ENCODE measurements around the gene TNFAIP3.

Gene TNFAIP3

DNA sequence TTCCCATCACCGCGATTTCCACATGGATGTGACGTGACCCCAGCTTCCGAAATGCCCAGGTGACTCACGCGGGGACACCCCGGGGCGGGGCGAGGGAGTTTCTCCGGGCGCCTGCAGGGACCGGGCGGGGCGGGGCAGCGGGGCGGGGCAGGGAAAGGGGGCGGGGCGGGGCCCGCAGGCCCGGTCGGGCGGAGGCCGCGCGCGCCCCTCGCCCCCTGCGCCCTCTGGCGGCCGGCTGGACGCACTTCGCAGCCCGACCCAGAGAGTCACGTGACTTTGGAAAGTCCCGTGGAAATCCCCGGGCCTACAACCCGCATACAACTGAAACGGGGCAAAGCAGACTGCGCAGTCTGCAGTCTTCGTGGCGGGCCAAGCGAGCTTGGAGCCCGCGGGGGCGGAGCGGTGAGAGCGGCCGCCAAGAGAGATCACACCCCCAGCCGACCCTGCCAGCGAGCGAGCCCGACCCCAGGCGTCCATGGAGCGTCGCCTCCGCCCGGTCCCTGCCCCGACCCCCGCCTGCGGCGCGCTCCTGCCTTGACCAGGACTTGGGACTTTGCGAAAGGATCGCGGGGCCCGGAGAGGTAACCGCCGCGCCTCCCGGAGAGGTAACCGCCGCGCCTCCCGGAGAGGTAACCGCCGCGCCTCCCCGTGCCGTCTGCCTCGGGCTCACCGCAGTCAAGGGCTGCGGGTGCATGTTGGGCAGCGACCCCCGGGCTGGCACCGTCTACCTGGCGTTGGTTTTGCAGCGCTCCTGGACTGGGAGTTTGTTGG, at the start of gene TNFAIP3:
TSS of gene TNFAIP3 (plus strand) at position 346 of the 771 bp plus-strand sequence. CDS start 3,969 bp downstream, outside the sequence.
- H3K4me3 Mint-ChIP-seq = peak within 1 kb of the TSS; percentile 83

DNA sequence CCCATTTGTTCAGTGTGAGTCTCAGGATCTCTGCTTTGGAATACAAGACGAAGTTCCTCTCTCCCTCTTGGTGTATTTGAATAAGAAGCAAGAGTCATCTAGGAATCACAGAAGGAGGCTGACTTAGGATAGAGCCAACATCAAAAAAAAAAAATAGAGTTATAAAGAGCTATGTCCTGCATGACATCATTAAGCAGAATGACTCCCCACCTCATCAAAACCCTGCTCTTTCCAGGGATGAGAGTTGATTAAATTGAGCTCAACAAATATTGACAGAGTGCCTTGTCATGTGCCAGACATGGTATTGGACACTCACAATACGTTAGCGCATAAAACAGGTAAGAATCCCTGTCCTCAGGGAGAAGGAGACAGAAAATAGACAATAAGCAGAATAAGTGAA, 48.6 kb upstream of the TNFAIP3 start:
- no peaks in the 10 kb centered on the region for H3K36me3 Mint-ChIP-seq
- H3K27ac Mint-ChIP-seq = peak overlapping the region; percentile 90
- DNase-seq (ENCODE audit: low spot score in 2 of 2) (no peak), ATAC-seq (no peak)
- peaks cover 70% of the 10 kb centered on the region for H3K4me1 Mint-ChIP-seq
- H3K9me3 Mint-ChIP-seq = no peaks in the 10 kb centered on the region
- peak overlapping the region; percentile 23 for H3K4me3 Mint-ChIP-seq

More for the DNA sequence above, at the start of gene TNFAIP3:
- Mint-ChIP-seq H3K27ac (peak within 1 kb of the TSS; percentile 93), H3K36me3 (peaks cover 70% of the 10 kb centered on the region), H3K9me3 (no peaks in the 10 kb centered on the region), H3K4me1 (peaks cover 34% of the 10 kb centered on the region)
- peak; percentile 98 for DNase-seq (ENCODE audit: low spot score in 2 of 2)
- peak; percentile 87 for ATAC-seq

DNA sequence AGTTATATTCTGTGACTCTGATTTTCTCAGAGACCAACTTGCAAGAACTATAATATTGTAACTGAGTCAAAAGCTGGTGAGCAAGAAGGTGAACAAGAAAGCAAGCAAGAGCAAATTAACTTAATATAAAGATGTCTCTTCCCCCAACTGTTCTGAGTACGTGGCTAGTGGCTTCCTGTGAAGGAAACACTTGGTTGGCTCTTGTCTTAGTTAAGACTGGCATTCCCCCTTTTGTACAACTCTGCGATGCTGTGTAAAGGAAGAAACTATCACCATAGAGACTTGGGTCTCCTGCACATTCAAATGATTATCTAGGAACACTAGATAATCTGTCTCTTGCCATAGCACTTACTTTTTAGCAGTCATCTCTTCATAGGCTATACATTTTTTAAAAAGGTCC, 47.3 kb upstream of the TNFAIP3 start:
- Mint-ChIP-seq H3K4me3 (peak overlapping the region; percentile 29), H3K4me1 (peaks cover 83% of the 10 kb centered on the region), H3K9me3 (no peaks in the 10 kb centered on the region), H3K36me3 (peaks cover 7% of the 10 kb centered on the region), H3K27ac (peak overlapping the region; percentile 90)
- no peak for DNase-seq (ENCODE audit: low spot score in 2 of 2)
- peak; percentile 81 for ATAC-seq

DNA sequence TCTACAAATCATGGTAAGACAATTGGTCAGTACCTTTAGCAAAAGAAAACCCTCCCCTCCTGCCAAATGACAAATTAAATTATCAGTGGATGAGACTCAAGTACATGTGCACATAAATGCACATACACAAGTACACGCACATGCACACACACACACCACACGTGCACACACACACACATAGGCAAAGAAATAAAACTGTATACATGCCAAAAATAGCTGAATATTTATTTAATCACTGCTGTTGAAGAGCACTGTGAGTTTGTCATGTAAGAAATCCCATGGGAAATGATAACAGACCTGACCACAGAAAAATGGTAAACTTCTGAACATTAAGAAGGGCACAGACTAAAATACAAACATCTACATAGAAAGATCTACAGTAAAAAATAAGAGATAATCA, 46.6 kb upstream of the TNFAIP3 start:
- Mint-ChIP-seq H3K9me3 (no peaks in the 10 kb centered on the region), H3K4me3 (peak overlapping the region; percentile 29), H3K4me1 (peaks cover 90% of the 10 kb centered on the region), H3K27ac (peak overlapping the region; percentile 90), H3K36me3 (peaks cover 7% of the 10 kb centered on the region)
- ATAC-seq = no peak
- no peak for DNase-seq (ENCODE audit: low spot score in 2 of 2)

DNA sequence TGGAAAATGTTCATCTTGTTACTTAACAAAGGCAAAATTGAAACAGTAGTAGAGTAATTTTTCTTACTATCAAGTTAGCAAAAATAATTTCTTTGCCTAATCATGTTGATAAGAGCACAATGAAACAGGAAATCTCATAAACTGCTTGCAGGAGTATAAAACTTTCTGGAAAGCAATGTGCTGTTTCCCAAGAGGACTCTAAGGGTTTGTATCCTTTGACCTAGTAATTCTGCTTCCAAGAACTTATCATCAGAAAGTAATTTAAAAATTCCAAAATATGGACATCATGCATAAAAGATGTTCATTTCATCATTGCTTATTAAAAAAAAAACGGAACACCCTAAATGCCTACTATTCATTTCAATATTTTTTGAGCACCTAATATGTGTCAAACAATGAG, 46.1 kb upstream of the TNFAIP3 start:
- ATAC-seq = no peak
- Mint-ChIP-seq H3K9me3 (no peaks in the 10 kb centered on the region), H3K4me1 (peaks cover 86% of the 10 kb centered on the region), H3K36me3 (peaks cover 7% of the 10 kb centered on the region), H3K4me3 (no peak overlapping the region), H3K27ac (peak overlapping the region; percentile 90)
- no peak for DNase-seq (ENCODE audit: low spot score in 2 of 2)

DNA sequence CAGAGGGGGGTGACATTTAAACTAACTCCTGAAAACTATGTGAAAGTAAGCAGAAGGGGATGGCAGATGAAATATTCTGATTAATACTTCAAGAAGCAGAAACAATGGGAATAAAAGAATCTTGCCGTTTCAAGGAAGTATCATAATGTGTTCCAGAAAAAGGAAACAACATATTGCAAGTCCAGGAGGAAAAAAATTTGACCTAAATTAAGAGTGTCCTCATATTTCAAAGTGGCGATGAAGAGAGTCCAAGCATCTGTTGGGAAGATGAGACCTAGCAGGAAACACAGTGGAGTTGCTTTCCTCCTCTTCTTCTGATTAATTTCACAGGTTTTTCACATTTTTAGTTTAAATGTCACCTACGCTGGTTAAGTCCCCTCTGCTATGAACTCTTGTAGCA, 45.6 kb upstream of the TNFAIP3 start:
- DNase-seq (ENCODE audit: low spot score in 2 of 2) (no peak), ATAC-seq (no peak)
- no peak overlapping the region for H3K4me3 Mint-ChIP-seq
- H3K4me1 Mint-ChIP-seq = peaks cover 81% of the 10 kb centered on the region
- peak overlapping the region; percentile 93 for H3K27ac Mint-ChIP-seq
- no peaks in the 10 kb centered on the region for H3K9me3 Mint-ChIP-seq
- peaks cover 7% of the 10 kb centered on the region for H3K36me3 Mint-ChIP-seq

DNA sequence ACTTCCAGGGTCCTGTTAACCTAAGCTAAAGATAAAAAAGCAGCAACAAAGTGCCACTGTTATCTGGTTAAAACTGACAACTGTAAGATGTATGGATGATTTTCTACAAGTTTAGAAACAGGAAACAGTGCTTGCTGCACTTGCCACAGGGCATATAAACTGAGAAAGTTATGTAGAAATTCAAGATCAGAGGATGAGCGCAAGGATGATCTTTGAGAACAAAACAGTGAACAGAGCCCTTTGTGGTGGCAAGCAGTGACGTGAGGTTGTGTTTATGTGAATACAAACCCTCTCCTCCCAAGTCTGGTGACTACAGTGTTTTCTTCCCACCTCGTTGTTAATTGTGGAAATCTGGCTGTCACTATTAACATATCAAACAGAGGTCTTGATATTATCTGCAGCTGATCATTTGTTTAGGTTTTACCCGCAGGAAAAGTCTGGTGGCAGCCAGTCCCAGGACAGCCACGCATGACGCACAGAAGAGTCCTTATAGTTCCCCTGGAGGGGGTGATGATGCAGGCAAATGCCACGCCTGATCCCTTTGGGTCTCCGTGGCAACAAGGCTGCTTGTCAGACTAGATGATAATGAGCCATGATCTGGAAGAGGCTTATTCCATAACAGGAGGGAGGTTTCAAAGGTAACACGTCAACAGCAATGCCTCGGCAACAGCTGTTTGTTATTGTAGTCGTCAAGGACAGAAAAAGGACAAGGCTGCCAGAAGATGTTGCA, 43.1 kb upstream of the TNFAIP3 start:
- peak overlapping the region; percentile 93 for H3K27ac Mint-ChIP-seq
- H3K36me3 Mint-ChIP-seq = peaks cover 7% of the 10 kb centered on the region
- H3K4me1 Mint-ChIP-seq = peaks cover 80% of the 10 kb centered on the region
- H3K9me3 Mint-ChIP-seq = no peaks in the 10 kb centered on the region
- DNase-seq (ENCODE audit: low spot score in 2 of 2) (peak; percentile 26 to 73), ATAC-seq (peak; percentile 61)
- peak overlapping the region; percentile 63 for H3K4me3 Mint-ChIP-seq

DNA sequence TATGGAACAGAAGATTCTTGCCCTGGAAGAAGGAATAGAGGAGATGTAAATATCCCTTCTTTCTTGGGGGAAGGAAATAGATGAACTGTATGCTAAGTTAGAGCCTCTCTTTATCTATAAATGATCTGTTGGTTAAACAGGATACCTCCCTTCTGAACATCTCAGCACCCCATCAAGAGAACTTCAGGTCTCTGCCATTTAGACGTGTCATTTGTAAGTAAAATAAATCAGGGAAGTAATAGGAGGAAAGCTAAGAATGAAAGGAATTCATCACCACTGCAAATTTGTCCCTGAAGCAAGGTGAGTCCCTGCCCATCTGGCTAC, 42.5 kb upstream of the TNFAIP3 start:
- H3K36me3 Mint-ChIP-seq = peaks cover 7% of the 10 kb centered on the region
- DNase-seq (ENCODE audit: low spot score in 2 of 2) = no peak

DNA sequence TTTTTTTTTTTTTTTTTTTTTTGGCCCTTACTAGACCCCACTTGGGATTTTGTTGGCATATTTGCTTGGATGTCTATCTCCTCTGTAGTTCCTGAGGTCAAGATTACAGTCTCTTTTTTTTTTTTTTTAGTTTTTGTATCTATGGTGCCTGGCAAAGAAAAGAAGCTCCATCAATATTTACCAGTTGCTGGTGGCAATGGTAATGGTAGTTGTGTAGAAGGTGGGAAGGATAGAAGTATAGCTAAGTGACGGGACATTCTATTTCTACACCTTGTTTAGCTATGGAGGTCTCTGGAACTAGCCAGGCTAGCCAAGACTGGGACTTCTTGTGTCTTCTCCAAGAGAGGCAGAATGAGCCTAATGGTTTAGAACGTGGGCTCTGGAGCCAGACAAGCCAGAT, 42.2 kb upstream of the TNFAIP3 start:
- DNase-seq (ENCODE audit: low spot score in 2 of 2) (no peak), ATAC-seq (no peak)
- H3K9me3 Mint-ChIP-seq = peaks cover 1% of the 10 kb centered on the region
- H3K36me3 Mint-ChIP-seq = peaks cover 7% of the 10 kb centered on the region
- H3K27ac Mint-ChIP-seq = peak overlapping the region; percentile 93
- peak overlapping the region; percentile 63 for H3K4me3 Mint-ChIP-seq
- peaks cover 83% of the 10 kb centered on the region for H3K4me1 Mint-ChIP-seq

More for the DNA sequence above, 42.5 kb upstream of the TNFAIP3 start:
- no peak for ATAC-seq
- Mint-ChIP-seq H3K4me1 (peaks cover 83% of the 10 kb centered on the region), H3K4me3 (peak overlapping the region; percentile 63), H3K27ac (peak overlapping the region; percentile 93), H3K9me3 (no peaks in the 10 kb centered on the region)

DNA sequence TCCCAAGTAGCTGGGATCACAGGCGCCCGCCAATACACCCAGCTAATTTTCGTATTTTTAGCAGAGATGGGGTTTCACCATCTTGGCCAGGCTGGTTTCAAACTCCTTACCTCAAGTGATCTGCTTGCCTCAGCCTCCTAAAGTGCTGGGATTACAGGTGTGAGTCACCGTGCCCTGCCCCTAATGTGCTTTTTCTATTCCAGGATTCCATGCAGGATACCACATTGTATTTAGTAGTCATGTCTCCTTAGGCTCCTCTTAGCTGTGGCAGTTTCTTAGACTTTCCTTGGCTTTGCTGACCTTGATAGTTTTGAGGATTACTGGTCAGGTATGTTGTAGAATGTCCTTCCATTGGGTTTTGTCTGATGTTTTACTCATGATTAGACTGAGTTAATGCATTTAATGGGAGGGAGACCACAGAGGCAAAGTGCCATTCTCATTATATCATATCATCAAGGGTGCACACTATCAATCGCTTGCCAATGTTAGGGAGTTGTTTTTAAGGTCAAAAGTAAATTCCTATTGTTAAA, 39.6 kb upstream of the TNFAIP3 start:
- Mint-ChIP-seq H3K36me3 (peaks cover 13% of the 10 kb centered on the region), H3K27ac (peak overlapping the region; percentile 88), H3K9me3 (peaks cover 5% of the 10 kb centered on the region), H3K4me1 (peaks cover 80% of the 10 kb centered on the region), H3K4me3 (peak overlapping the region; percentile 59)
- ATAC-seq = no peak
- DNase-seq (ENCODE audit: low spot score in 2 of 2) = no peak

DNA sequence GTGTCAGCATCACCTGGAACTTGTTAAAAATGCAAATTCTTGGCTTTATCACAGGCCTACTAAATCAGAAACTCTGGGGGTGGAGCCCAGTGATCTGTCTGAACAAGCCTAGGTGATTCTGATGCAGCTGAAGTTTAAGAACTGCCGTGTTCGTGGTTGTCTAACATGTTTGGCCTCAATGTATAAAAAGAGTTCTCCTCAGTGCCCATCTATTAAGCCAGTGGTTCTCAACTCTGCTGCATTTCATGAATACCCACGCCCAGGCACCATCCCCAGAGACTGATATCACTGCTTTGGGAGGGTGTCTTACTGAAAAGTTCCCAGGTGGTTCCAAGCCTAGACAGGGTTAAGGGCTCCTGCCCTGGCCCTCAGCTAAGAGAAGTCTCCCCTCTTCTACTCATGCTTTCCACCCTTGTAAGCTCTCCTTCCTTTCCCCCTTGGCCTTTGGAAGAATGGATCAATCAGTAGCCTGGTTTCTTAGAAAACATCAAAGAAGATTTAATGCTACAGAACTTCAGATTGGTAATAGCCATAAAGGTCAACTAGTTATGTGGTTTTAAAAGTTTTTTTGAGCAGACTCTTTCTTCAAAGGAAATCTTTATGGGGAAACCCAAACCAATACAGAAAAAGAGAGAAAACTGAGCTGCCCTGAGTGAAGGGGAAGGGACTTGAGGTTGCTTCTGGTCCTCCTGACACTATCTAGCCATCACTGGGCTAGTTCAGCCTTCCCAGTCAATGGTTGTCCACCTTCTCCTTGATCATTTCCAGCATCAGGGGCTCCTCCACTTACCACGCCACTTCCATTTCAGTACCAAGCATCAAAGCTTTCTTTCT, 38.9 kb upstream of the TNFAIP3 start:
- peak in 1 of 2 donors; percentile 76 for DNase-seq (ENCODE audit: low spot score in 2 of 2)

DNA sequence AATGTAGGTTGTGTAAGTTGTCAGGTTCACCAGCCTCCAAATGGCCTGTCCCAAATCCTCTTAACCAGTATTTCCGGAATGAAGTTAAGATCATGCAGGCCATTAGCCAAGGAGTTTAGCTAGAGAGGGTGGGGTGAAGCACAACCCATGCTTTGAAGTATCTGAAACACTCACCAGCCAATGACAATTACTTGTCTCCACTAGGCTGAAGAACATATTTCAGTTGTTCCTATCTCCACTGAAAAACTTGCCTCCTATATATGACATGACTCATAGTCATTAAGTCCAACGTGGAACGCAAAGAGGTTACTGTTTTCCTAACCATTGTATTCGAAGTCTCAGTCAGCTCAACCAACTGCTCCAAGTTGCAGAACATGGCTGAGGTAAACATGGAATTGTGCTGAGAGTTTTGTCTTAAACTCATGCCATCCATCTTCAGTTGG, 37.4 kb upstream of the TNFAIP3 start:
- H3K4me1 Mint-ChIP-seq = peaks cover 61% of the 10 kb centered on the region
- H3K27ac Mint-ChIP-seq = peak overlapping the region; percentile 88
- peak overlapping the region; percentile 59 for H3K4me3 Mint-ChIP-seq
- no peak for ATAC-seq
- no peak for DNase-seq (ENCODE audit: low spot score in 2 of 2)
- peaks cover 5% of the 10 kb centered on the region for H3K9me3 Mint-ChIP-seq
- H3K36me3 Mint-ChIP-seq = peaks cover 6% of the 10 kb centered on the region

More for the DNA sequence above, 38.9 kb upstream of the TNFAIP3 start:
- peak overlapping the region; percentile 59 for H3K4me3 Mint-ChIP-seq
- peak; percentile 84 for ATAC-seq
- H3K9me3 Mint-ChIP-seq = peaks cover 5% of the 10 kb centered on the region
- H3K4me1 Mint-ChIP-seq = peaks cover 74% of the 10 kb centered on the region
- H3K27ac Mint-ChIP-seq = peak overlapping the region; percentile 88
- H3K36me3 Mint-ChIP-seq = peaks cover 13% of the 10 kb centered on the region

DNA sequence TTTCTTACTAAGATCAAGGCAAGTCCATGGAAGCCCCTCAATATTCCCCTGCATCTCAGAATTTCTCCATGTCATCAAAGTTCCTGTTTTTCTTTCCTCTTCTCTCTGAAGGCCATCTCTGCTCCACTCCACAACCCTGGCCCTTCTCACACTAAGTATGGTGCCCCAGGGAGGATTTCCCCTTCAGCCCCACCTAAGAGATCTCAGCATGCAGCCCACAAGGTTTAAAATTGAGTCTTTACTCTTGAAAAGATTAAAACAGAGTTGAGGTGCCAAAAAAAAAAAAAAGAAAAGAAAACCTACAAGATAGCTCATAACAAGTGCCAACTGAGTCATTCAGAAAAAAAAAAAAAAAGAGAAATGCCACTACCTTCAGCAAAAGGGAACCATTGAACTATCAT, 36.5 kb upstream of the TNFAIP3 start:
- ATAC-seq = peak; percentile 86

DNA sequence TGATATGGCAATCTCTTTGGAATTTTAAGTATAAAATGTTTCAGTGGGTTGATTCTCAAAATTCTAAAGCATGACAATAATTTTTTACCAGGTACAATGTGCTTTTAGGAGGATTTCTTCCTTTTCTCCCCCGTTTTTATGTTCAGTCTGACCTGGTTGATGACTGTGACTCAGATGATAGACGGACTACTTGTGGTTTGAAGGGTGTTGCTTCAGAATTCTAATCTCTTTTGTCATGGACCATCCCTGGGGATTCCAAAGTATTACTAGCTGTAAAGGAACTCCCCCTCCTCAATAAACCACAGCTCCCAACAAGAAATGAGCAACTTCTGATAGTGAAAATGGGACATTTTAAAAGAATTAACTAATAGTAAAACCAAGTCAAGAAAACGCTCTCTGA, 34.9 kb upstream of the TNFAIP3 start:
- Mint-ChIP-seq H3K36me3 (peaks cover 6% of the 10 kb centered on the region), H3K27ac (peak overlapping the region; percentile 30), H3K4me3 (peak overlapping the region; percentile 12), H3K4me1 (peaks cover 56% of the 10 kb centered on the region), H3K9me3 (peaks cover 5% of the 10 kb centered on the region)
- DNase-seq (ENCODE audit: low spot score in 2 of 2) = no peak
- ATAC-seq = no peak

More for the DNA sequence above, 36.5 kb upstream of the TNFAIP3 start:
- DNase-seq (ENCODE audit: low spot score in 2 of 2) = peak in 1 of 2 donors; percentile 72
- Mint-ChIP-seq H3K4me1 (peaks cover 52% of the 10 kb centered on the region), H3K36me3 (peaks cover 6% of the 10 kb centered on the region), H3K9me3 (peaks cover 5% of the 10 kb centered on the region), H3K4me3 (peak overlapping the region; percentile 59), H3K27ac (peak overlapping the region; percentile 88)

DNA sequence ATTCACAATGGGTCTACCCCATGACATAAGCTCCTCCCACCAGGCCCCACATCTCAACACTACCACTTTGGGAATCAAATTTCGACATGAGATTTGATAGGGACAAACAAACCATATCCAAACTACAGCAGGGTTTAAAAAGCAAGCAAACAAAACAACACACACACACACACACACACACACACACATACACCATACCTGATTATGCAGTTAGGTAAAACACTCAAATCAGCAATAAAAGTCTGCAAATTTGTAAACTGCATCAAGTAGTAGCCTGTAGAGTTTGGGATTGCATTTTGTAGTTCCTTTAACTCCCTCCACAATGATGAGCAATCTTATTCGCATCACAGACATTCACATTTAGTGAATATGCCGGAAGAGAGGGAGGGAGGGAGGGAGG, 32.6 kb upstream of the TNFAIP3 start:
- H3K9me3 Mint-ChIP-seq = peaks cover 5% of the 10 kb centered on the region
- DNase-seq (ENCODE audit: low spot score in 2 of 2) (no peak), ATAC-seq (no peak)
- H3K36me3 Mint-ChIP-seq = peaks cover 6% of the 10 kb centered on the region
- peaks cover 37% of the 10 kb centered on the region for H3K4me1 Mint-ChIP-seq
- no peak overlapping the region for H3K27ac Mint-ChIP-seq
- no peak overlapping the region for H3K4me3 Mint-ChIP-seq
